Measurements from ENCODE around the gene RNF144A. TPM values are rescaled to one million over a fixed set of nuclear protein-coding genes. Genes with fewer than 3 reads are reported as not detected.

Gene RNF144A
- total and polyA plus RNA-seq, 2 experiments from 2014 or later: 2.8 to 14.7 TPM

DNA sequence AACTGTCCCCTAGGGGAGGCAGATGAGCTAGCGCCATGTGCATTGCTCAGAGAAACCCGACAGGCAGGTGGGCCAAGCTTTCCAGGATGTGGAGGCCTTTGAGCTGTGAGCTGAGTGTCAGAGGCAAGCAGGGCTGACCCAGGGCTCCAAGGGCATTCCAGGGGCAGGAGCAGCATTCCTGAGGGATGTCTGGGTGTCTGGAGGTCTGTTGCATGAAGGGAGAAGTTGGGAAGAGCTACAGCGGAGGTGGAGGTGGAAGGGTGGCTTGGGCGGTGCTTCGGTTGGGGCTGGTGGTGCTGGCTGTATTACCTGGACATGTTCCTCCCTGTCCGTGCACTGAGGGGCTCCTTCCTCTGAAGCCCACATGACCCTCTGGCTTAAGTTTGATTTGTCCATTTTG, 102.8 kb downstream of the RNF144A start:
- Mint-ChIP-seq H3K27me3 (ENCODE audit: insufficient read depth, low read depth, poor library complexity) (peaks cover 3% of the 10 kb centered on the region), H3K27ac (0 out of 2 replicates have a peak overlapping the region, but pooled peaks have one; percentile 24), H3K36me3 (ENCODE audit: low read depth) (peaks cover 5% of the 10 kb centered on the region; the same call in 1 of the 3 replicates), H3K4me3 (no peak overlapping the region), H3K9me3 (no peaks in the 10 kb centered on the region), H3K4me1 (peaks cover 12% of the 10 kb centered on the region)
- Histone ChIP-seq H3K27me3 (ENCODE audit: insufficient read depth) (no peaks in the 10 kb centered on the region), H3K79me2 (replicated peaks; ENCODE audit: insufficient read depth) (no peaks in the 10 kb centered on the region), H3F3A (replicated peaks; ENCODE audit: low read depth) (no peaks in the 10 kb centered on the region), H2AFZ (no peak overlapping the region), H3K4me1 (ENCODE audit: insufficient read depth) (no peaks in the 10 kb centered on the region), H3K4me2 (no peak overlapping the region), H3K4me3 (no peak overlapping the region), H3K27ac (ENCODE audit: low read depth) (no peak overlapping the region), H4K20me1 (replicated peaks; ENCODE audit: insufficient read depth) (no peaks in the 10 kb centered on the region), H3K36me3 (ENCODE audit: insufficient read depth) (no peaks in the 10 kb centered on the region), H3K9me2 (ENCODE audit: insufficient read depth) (no peaks in the 10 kb centered on the region)
- ATAC-seq (no peak), DNase-seq (ENCODE audit: low spot score) (no peak)
- no peak for TF ChIP-seq STAT1 (IDR thresholded peaks at IDR 0.05; ENCODE audit: unreplicated experiment)
- no peak for TF ChIP-seq CREB1 (CRISPR knock-in tag; IDR thresholded peaks at IDR 0.05; ENCODE audit: low read depth)
- TF ChIP-seq ZNF331 (CRISPR knock-in tag; IDR thresholded peaks at IDR 0.05; ENCODE audit: low read depth): no peak
- no peak for TF ChIP-seq EZH2phosphoT487 (IDR thresholded peaks at IDR 0.05; ENCODE audit: unreplicated experiment)
- TF ChIP-seq, protein P1, sequence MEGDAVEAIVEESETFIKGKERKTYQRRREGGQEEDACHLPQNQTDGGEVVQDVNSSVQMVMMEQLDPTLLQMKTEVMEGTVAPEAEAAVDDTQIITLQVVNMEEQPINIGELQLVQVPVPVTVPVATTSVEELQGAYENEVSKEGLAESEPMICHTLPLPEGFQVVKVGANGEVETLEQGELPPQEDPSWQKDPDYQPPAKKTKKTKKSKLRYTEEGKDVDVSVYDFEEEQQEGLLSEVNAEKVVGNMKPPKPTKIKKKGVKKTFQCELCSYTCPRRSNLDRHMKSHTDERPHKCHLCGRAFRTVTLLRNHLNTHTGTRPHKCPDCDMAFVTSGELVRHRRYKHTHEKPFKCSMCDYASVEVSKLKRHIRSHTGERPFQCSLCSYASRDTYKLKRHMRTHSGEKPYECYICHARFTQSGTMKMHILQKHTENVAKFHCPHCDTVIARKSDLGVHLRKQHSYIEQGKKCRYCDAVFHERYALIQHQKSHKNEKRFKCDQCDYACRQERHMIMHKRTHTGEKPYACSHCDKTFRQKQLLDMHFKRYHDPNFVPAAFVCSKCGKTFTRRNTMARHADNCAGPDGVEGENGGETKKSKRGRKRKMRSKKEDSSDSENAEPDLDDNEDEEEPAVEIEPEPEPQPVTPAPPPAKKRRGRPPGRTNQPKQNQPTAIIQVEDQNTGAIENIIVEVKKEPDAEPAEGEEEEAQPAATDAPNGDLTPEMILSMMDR (conservative IDR thresholded peaks at IDR 0.05; ENCODE audit: low read depth in 2 of 2): no peak
- TF ChIP-seq, protein P2, sequence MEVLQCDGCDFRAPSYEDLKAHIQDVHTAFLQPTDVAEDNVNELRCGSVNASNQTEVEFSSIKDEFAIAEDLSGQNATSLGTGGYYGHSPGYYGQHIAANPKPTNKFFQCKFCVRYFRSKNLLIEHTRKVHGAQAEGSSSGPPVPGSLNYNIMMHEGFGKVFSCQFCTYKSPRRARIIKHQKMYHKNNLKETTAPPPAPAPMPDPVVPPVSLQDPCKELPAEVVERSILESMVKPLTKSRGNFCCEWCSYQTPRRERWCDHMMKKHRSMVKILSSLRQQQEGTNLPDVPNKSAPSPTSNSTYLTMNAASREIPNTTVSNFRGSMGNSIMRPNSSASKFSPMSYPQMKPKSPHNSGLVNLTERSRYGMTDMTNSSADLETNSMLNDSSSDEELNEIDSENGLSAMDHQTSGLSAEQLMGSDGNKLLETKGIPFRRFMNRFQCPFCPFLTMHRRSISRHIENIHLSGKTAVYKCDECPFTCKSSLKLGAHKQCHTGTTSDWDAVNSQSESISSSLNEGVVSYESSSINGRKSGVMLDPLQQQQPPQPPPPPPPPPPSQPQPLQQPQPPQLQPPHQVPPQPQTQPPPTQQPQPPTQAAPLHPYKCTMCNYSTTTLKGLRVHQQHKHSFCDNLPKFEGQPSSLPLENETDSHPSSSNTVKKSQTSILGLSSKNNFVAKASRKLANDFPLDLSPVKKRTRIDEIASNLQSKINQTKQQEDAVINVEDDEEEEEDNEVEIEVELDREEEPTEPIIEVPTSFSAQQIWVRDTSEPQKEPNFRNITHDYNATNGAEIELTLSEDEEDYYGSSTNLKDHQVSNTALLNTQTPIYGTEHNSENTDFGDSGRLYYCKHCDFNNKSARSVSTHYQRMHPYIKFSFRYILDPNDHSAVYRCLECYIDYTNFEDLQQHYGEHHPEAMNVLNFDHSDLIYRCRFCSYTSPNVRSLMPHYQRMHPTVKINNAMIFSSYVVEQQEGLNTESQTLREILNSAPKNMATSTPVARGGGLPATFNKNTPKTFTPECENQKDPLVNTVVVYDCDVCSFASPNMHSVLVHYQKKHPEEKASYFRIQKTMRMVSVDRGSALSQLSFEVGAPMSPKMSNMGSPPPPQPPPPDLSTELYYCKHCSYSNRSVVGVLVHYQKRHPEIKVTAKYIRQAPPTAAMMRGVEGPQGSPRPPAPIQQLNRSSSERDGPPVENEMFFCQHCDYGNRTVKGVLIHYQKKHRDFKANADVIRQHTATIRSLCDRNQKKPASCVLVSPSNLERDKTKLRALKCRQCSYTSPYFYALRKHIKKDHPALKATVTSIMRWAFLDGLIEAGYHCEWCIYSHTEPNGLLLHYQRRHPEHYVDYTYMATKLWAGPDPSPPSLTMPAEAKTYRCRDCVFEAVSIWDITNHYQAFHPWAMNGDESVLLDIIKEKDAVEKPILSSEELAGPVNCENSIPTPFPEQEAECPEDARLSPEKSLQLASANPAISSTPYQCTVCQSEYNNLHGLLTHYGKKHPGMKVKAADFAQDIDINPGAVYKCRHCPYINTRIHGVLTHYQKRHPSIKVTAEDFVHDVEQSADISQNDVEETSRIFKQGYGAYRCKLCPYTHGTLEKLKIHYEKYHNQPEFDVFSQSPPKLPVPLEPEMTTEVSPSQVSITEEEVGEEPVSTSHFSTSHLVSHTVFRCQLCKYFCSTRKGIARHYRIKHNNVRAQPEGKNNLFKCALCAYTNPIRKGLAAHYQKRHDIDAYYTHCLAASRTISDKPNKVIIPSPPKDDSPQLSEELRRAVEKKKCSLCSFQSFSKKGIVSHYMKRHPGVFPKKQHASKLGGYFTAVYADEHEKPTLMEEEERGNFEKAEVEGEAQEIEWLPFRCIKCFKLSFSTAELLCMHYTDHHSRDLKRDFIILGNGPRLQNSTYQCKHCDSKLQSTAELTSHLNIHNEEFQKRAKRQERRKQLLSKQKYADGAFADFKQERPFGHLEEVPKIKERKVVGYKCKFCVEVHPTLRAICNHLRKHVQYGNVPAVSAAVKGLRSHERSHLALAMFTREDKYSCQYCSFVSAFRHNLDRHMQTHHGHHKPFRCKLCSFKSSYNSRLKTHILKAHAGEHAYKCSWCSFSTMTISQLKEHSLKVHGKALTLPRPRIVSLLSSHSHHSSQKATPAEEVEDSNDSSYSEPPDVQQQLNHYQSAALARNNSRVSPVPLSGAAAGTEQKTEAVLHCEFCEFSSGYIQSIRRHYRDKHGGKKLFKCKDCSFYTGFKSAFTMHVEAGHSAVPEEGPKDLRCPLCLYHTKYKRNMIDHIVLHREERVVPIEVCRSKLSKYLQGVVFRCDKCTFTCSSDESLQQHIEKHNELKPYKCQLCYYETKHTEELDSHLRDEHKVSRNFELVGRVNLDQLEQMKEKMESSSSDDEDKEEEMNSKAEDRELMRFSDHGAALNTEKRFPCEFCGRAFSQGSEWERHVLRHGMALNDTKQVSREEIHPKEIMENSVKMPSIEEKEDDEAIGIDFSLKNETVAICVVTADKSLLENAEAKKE (CRISPR knock-in tag; IDR thresholded peaks at IDR 0.05): no peak
- no peak for TF ChIP-seq NANOG (IDR thresholded peaks at IDR 0.05; ENCODE audit: borderline replicate concordance)
- no peak for TF ChIP-seq EZH2 (IDR thresholded peaks at IDR 0.05; ENCODE audit: low read depth, unreplicated experiment)
- TF ChIP-seq JUNB (IDR thresholded peaks at IDR 0.05; ENCODE audit: unreplicated experiment): no peak
- no peak for TF ChIP-seq POLR2AphosphoS5 (IDR thresholded peaks at IDR 0.05; ENCODE audit: low read depth)
- no peak for TF ChIP-seq ZNF114 (CRISPR knock-in tag; IDR thresholded peaks at IDR 0.05)
- TF ChIP-seq, protein P3, sequence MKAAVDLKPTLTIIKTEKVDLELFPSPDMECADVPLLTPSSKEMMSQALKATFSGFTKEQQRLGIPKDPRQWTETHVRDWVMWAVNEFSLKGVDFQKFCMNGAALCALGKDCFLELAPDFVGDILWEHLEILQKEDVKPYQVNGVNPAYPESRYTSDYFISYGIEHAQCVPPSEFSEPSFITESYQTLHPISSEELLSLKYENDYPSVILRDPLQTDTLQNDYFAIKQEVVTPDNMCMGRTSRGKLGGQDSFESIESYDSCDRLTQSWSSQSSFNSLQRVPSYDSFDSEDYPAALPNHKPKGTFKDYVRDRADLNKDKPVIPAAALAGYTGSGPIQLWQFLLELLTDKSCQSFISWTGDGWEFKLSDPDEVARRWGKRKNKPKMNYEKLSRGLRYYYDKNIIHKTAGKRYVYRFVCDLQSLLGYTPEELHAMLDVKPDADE (IDR thresholded peaks at IDR 0.05): no peak
